Stimulated activated naive CD8-positive, alpha-beta T cell treated with anti-CD3 and anti-CD28 coated beads, Interleukin-15, Interleukin-2, amounts not matched to agents 100 U/mL and 50 U/mL, for 24 hours (primary cell): ENCODE results near the gene KCNIP3.

Source experiments
- ATAC-seq: fragments of 150-1000 bp; cut with Tn5 transposase; one replicate; pipeline ENCODE4 v1.10.0; 2021
- DNase-seq: peaks from one replicate; pipeline ENCODE4 v3.0.0; 2021

The KCNIP3 gene

GRCh38 chr2:95296011-95296410 lies 1.1 kb upstream of the KCNIP3 start:
- ATAC-seq (no peak), DNase-seq (no peak)

GRCh38 chr2:95297639-95298395 lies 670 bp downstream of the KCNIP3 start:
- DNase-seq = no peak
- ATAC-seq = no peak

- DNase-seq = no peak
These were observed 1.5 kb downstream of the KCNIP3 start for GRCh38 chr2:95298486-95299111.

GRCh38 chr2:95299961-95300360 lies 2.8 kb downstream of the KCNIP3 start:
- no peak for DNase-seq
- no peak for ATAC-seq

More at GRCh38 chr2:95298486-95299111, 1.5 kb downstream of the KCNIP3 start:
- no peak for ATAC-seq

- no peak for ATAC-seq
- DNase-seq = no peak
These were observed 3.3 kb downstream of the KCNIP3 start for GRCh38 chr2:95300450-95300849.

GRCh38 chr2:95301186-95301585 lies 4.0 kb downstream of the KCNIP3 start:
- DNase-seq (no peak), ATAC-seq (no peak)

- DNase-seq = no peak
- ATAC-seq = no peak
These were observed 4.9 kb downstream of the KCNIP3 start for GRCh38 chr2:95301876-95302641.

- no peak for ATAC-seq
- DNase-seq = no peak
These were observed 6.2 kb downstream of the KCNIP3 start for GRCh38 chr2:95303191-95303919.

GRCh38 chr2:95305380-95306061 lies 8.4 kb downstream of the KCNIP3 start:
- DNase-seq (no peak), ATAC-seq (no peak)

- ATAC-seq = no peak
These were observed 9.3 kb downstream of the KCNIP3 start for GRCh38 chr2:95306336-95306895.

GRCh38 chr2:95307036-95307435 lies 9.9 kb downstream of the KCNIP3 start:
- no peak for DNase-seq
- ATAC-seq = no peak

More at GRCh38 chr2:95306336-95306895, 9.3 kb downstream of the KCNIP3 start:
- no peak for DNase-seq

- ATAC-seq = no peak
These were observed 10.7 kb downstream of the KCNIP3 start for GRCh38 chr2:95307878-95308277.

GRCh38 chr2:95308426-95308990 lies 11.4 kb downstream of the KCNIP3 start:
- no peak for DNase-seq
- no peak for ATAC-seq

More at GRCh38 chr2:95307878-95308277, 10.7 kb downstream of the KCNIP3 start:
- no peak for DNase-seq

- DNase-seq (no peak), ATAC-seq (no peak)
These were observed 12.5 kb downstream of the KCNIP3 start for GRCh38 chr2:95309599-95309998.

GRCh38 chr2:95310216-95310615 lies 13.1 kb downstream of the KCNIP3 start:
- no peak for ATAC-seq
- no peak for DNase-seq

- ATAC-seq (no peak), DNase-seq (no peak)
These were observed 13.5 kb downstream of the KCNIP3 start for GRCh38 chr2:95310651-95311050.

GRCh38 chr2:95311815-95312542 lies 14.8 kb downstream of the KCNIP3 start:
- ATAC-seq = no peak
- no peak for DNase-seq

- no peak for DNase-seq
- no peak for ATAC-seq
These were observed 15.5 kb downstream of the KCNIP3 start for GRCh38 chr2:95312543-95313201.

GRCh38 chr2:95313296-95314131 lies 16.4 kb downstream of the KCNIP3 start:
- ATAC-seq (no peak), DNase-seq (no peak)
